Activated CD4-positive, alpha-beta T cell treated with anti-CD3 and anti-CD28 coated beads, Interleukin-2, amount 50 U/mL, for 1 hour (primary cell): ENCODE measurements around the gene RBBP6.

Experiments
- DNase-seq: peaks from one replicate; pipeline ENCODE4 v3.0.0-alpha.2; 2020

RBBP6 gene

DNA sequence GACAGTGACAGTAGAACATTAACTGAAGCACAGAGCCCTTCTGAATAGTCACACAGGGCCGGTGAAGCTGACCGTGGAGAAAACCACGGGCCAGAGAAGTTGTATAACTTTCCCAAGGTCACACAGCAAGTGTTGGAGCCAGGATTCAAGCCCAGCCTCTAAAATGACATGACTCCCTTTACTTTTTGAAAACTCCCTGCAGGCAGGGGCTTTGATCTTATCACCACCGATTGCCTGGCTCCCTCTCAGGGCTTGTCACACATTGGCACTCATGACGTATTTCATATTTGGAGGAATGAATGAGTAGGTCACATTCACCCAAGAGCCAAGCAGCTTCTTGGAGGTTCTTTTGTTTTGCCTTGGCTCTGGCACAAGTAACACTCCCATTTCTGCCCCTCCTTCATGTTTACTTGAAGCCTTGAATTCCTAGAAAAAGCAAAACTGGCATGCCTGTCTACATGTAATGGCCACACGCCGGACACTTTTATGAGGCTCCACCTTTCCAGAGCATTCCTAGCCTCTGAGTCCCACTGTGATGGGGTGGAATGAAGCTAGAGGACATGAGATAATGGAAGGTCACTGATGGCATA, 13.3 kb upstream of the RBBP6 start:
- no peak for DNase-seq

DNA sequence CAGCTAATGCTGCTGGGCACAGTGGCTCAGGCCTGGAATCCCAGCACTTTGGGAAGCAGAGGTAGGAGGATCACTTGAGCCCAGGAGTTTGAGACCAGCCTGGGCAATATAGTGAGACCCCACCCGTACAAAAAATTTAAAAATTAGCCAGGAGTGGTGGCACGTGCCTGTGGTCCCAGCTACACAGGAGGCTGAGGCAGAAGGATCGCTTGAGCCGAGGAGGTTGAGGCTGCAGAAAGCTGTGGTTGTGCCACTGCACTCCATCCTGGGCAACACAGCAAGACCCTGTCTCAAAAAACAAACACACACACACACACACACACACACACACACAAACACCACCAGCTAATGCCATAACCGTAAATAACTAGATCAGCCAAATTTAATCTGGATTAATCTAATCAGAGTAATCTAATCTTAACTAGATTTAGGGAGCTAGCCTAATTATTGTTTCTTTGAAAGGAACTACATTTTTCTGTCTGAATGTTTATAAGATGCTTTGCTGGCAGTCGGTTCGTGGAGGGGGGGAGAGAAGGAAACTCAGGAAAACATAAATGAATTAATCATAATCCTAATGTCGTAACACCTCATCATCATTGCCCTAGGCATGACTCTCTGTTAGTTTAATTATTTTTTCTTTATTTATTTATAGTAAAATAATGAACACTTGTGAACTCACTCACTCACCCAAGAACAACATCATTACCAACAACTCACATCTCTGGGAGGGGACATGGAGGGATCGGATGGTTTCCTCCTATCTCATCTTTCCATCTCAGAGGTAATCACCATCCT, 12.5 kb upstream of the RBBP6 start:
- no peak for DNase-seq

DNA sequence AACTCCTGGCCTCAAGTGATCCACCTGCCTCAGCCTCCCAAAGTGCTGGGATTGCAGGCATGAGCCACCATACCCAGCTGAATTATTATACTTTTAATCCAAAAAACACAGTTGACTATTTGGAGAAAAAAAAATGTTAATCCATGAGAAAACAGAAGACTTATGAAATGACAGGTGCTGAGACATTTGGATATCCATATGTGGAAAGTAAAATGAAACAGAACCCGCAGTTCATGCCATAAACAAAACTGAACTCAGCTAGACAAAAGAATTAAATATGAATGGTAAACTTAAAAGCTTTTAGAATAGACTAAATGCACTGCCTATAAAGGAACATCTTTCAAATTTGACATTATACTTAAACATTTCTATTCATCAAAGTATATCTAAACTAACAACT, 8.2 kb upstream of the RBBP6 start:
- DNase-seq = no peak

DNA sequence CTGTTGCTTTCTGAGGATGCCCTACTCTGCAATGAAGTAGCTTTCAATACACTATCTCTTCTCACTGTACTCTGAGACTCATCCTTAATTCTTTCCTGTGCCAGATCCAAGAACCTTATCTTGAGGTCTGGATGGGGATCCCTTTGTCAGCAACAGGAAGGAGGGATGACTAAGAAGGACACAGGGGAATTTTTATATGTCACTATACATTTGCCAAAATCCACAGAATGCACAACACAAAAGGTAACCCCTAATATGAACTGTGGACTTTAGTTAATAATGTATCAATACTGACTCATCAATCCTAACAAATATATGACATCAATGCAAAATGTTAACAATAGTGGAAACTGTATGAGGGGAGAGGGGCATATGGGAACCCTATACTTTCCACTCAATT, 4.7 kb upstream of the RBBP6 start:
- DNase-seq = no peak

DNA sequence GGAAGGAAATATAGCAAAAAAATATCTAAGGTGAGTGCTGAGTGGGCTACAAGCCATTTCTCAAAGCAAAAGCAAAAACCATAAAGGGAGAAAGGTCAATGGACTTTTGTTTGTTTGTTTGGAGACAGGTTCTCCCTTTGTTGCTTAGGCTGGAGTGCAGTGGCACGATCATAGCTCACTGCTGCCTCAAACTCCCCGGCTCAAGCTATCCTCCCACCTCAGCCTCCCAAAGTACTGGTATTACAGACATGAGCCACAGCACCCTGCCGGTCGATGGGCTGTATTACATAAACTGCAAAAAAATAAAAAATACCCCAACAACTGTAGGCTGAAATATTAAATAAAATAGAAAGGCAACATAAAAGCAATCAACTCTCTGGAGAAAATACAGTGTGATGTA, 3.5 kb upstream of the RBBP6 start:
- DNase-seq = no peak

DNA sequence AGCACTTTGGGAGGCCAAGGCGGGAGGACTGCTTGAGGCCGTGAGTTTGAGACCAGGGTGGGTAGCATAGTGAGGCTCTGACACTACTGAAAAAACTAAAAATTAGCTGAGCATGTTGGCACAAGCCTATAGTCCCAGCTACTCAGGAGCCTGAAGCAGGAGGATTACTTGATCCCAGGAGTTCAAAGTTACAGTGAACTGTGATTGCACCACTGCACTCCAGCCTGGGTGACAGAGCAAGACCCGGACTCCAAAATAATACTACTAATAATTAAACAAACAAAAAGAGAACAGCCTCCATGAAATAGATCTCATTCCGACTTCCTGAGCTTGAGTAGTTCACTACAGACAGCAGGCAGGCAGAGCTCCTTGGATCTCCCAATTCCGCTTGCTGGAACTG, 2.7 kb upstream of the RBBP6 start:
- no peak for DNase-seq

DNA sequence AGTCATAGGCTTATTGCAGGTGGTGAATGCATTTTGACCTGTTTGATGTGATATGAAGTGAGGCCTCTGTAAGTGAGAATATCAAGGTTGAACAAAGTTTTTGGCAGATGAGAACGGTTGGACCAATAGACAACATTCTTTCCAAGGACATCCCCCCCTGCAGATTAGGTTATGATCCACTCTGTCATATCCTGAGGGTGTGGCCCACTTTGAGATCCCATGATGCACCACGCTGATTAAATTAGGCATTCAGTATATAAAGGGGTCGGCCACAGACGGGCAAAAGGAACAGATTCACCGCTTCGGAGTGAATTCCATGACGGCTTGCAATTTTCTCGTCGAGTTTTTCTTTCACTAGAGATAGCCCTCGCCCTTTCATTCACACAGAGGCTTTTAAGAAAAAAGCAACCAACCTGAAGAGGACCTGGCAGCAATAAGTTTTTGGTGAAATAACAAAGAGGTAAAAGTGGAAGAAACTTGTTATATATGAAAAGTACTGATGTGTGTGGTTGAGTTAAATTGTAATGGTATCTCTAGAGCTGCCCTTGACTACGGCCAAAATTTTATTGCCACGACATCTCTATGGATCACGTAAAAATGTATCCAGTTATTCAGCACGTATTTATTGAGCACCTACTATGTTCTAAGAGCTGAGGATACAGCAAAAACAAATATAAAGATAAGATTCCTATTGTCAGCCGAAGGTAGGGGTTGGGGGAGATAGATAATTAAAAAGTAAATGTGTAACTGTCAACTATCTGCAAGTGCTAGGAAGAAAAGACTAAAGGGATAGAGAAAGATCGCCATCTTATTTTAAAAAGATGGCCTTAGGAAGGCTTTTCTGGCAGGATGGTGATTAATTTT, 1.7 kb upstream of the RBBP6 start:
- no peak for DNase-seq

DNA sequence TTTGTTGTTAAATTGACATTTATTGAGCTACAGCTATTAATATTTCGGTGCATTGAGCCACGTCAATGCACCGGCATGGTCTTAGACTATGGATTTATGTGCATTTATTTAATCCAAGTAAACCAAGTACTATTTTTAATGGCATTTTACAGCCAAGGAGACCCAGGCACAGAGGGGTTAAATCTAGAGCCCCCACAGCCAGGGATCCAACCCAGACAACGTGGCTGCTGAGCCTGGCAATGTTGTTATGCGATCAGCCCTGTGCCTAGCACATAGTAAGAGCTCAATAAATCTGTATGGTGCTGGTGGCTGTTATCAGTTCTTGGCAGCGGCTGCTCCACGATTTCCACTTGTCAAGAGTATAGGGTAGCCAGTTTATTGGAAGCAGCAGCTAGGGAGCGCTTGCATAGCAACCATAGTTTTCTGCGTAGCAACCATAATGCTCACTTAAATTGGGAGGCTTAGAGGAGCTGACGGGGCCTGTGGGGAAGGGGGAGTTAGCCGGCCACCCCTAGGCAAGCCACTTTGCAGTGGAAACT, 541 bp upstream of the RBBP6 start:
- DNase-seq = no peak

DNA sequence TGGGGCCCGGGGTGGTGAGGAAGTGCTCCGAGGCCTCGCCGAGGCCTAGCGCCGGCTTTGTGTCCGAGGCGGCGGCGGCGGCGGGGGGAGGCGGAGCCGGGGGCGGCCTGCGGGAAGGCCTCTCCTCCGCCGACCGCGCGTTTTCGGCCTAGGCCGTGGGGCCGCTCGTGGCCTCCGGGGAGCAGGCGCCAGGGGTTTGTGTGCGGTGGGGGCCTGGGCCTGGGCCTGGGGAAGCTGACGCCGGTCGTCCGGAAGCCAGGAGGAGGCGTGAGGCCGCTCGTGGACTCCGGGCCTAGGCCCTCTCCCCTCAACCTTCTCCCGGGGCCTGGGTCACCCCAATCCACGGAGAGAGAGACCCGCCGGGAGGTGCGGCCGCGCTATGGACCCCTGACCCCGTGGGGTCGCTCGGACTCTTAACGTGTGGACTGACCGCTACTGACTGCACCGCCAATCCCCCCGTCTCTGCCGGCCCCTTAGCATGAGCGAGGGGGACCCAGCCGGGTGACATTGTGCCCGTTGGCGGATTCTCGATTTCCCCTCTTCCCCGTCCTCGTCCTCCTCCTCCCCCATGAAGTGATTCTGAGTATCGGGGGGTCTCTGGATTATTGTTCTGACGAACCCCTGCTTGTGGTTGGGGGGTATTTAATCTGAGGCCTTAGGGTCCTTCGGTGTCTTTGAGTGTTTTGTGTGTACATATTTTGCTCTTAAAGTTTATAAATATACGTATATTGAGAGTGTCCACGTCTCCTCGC, 660 bp downstream of the RBBP6 start:
- DNase-seq = peak; percentile 42

DNA sequence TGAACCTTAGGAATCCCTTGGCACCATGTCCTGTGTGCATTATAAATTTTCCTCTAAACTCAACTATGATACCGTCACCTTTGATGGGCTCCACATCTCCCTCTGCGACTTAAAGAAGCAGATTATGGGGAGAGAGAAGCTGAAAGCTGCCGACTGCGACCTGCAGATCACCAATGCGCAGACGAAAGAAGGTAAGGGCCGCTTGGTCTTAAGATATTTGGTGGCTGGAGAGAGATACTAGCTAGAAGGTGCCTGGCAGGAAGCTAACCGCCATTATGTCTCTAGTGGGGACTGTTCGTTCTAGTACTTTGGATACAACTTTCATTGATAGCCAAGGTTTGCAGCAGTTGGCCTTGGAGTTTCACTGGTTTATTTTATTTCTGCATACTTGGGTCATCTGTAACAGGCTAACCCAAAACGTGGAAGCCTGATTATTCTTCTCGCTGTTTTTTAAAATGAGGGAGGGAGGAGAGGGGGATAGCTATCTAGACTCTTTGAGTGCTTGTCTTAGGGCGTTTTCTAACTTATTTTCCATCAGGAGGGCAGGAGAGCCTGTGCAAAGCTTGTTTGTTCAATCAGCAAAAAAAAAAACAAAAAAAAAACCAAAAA, 1.3 kb downstream of the RBBP6 start:
- DNase-seq = peak; percentile 7

DNA sequence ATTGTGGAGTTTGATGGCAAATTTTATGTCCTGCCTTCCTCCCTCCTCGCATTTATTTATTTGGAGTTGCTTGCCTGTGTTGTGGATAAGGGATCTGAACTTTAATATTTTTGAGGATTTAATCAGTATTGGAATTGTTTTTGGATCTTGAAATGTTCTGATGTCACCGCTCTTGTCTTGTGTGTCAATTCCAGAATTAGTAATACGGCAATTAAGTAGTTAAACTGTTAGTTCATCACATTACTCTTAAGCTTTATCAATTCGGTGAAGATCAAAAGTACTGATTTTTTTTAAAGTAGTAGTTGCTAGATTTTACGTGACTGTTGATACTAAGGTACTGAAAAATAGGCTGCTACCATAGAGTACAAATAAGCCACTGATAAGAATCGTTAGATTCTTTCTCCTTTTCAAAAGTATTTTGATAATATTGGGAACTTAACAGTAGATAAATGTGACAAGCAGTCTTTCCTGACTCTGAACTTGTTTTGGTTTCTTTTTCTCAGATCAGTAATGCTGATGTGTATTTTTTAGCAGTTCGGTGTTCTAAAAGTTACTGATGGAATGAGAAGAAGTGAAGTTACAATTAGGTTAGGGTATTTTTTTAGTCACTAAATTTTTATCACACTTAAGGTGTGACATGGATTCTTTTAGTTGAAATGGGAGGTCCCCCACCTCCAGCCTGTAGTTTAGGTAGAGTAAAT, 2.0 kb downstream of the RBBP6 start:
- DNase-seq = no peak

DNA sequence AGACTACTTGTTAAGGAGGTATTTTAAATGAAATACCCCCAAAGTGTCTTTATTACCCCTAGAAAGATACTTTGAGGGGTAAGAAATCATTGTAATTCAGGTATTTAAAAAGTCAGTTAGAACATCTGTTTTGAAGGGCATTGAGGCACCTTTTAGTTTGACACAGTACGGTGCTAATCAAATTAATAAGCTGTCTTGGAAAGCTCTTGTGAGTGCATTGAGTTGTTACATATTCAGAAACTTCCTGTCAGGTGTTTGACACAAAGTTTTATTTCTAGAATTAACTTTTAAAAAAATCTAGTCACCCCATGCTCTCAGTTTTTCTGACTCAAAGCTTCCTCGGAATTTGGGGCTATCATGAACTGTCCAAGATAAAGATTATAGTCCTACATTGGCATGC, 4.6 kb downstream of the RBBP6 start:
- no peak for DNase-seq

DNA sequence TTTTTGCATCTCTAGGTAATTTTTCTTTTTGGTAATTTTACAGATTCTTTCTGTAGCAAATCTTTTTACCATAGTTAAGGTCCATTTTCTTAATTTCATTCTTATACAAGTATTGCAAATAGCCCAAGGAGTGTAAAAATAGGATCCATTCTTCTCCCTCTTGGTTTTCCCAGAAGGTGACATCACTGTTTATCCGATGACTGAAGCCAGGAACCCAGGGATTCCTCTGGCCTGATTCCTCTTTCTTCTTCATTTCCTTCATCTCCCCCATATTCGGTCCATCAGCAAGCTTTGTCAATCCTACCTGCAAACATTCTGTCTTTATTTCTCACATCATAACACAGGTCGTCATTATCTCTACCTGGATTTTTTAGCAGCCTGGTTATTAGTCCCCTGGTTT, 5.3 kb downstream of the RBBP6 start:
- DNase-seq = no peak

DNA sequence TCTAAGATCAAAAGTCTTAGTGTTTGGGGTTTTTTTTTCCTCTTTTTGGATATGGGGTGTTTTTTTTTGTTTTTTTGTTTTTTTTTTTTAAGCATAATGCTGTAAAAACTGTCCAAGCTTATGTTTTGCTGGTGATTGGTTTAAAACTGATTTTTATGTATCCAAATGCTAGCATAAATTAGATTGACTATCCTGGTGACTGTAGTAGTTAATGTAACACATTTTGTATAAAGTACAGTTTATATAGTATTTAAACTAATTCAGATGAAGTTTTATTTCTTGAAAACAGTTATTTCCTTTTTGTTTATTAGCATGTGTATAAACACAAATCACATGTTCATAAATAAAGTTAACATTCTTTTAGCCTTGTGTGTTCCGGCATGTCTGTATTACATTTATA, 10.9 kb downstream of the RBBP6 start:
- DNase-seq = no peak

DNA sequence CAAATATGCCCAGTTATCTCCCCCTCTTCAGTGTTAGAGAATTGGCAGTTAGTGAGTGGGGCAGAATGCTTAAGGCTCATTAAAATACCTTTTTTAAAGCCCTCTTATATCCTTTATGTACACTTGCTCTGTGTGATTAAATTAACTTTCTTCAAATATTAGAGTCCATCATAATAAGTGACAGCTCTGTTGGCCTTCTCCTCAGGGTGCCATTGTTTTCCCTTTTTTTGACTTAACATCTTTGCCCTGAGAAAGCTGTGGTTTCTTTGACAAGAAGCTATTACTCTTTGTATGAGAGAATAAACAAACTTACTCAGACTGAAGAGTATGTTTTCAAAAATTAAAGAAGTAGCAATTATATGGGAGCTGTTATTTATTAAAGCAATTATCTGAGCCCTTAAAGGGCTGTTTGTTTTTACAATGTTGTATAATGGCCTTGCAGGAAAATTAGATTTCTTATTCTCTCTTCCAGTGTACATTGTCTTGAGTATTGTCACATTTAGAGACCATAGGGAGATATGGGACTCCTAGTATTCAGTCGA, 13.4 kb downstream of the RBBP6 start:
- no peak for DNase-seq

DNA sequence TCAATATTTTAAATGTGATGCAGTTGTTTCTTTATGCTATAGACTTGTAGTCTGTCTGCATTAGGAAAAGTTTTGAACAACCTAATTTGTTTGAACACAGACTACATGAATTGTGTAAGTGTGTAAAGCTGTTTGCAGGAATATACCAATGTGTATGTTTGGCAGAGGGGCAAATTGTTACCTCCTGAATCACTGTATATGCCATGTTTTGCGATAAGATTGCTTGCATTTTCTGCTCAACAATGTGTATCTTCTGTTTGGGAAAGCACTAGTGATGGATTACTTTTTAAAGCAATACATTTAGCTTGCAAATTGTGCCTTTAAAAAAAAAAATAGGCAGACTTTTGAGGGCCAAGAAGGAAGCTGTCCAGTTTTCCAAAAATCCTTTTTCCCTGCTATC, 14.6 kb downstream of the RBBP6 start:
- no peak for DNase-seq

DNA sequence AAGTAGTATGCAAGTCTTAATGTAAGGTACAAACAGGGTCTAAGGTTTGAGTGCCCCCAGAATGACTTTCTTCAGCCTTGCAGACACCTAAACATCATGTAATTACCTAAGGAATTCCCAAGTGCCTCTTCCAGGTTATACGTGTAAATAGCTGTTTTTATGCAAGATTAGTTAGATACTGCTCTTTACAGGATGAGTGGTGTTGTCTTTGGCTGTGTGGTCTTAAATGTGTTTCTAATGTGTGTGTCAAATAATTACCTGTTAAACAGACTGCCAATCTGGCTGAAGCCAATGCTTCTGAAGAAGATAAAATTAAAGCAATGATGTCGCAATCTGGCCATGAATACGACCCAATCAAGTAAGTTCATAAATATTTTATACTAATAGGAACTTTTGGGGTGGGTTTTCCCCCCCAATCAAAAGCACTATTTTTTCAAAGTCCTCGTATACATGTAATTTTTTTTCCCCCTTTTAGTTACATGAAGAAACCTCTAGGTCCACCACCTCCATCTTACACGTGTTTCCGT, 16.0 kb downstream of the RBBP6 start:
- no peak for DNase-seq

DNA sequence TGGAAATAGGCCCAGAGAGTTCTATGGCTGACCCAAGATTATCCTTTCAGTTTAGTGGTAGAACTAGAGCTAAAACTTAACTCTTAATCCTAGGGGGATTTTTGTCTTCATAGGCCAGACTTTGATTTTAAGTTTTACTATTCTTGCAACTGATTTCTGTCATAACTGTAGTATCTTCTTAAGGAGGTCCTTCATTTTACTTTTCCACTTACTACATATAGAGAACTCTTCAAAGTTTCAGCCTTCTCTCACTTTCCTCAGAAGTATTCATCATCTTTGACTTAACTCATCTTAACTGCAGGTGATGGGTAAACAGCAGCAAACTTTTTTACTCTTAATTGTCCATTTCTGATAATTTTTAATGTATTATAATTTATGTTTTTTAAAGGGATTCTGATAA, 23.4 kb downstream of the RBBP6 start:
- no peak for DNase-seq

DNA sequence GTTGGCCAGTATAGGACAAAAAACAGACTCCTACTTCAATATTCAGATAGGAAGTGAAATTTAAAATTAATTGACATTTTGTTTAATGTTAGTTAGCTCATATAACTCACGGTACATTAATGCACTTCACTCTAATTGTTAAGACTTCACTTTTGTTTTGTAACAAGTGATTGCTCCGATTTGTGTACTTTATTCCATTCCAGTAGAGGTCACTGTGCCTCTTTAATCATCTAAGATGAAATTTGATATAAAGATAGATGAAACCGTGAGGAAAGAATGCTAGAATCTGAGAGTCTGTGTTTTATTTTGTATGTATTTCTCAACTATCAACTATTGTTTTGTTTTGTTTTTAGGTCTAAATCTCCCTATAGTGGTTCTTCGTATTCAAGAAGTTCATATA, 29.0 kb downstream of the RBBP6 start:
- no peak for DNase-seq

DNA sequence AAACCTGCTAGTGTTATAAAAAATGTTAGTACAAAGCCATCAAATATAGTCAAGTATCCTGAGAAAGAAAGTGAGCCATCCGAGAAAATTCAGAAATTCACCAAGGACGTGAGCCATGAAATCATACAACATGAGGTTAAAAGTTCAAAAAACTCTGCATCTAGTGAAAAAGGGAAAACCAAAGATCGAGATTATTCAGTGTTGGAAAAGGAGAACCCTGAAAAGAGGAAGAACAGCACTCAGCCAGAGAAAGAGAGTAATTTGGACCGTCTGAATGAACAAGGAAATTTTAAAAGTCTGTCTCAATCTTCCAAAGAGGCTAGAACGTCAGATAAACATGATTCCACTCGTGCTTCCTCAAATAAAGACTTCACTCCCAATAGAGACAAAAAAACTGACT, 31.7 kb downstream of the RBBP6 start:
- DNase-seq = no peak

DNA sequence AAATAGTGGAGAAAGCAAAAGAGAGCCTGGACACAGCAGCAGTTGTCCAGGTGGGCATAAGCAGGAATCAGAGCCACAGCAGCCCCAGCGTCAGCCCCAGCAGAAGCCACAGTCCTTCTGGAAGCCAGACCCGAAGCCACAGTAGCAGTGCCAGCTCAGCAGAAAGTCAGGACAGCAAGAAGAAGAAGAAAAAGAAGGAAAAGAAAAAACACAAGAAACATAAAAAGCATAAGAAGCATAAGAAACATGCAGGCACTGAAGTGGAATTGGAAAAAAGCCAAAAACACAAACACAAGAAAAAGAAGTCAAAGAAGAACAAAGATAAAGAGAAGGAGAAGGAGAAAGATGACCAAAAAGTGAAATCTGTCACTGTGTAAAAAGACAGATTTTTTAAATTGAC, 32.7 kb downstream of the RBBP6 start:
- no peak for DNase-seq
